ENCODE results near the gene ANKRD6.

Gene ANKRD6

GRCh38 chr6:89414215-89414614 lies 18.7 kb upstream of the ANKRD6 start:
- DNase-seq = no peak

DNA sequence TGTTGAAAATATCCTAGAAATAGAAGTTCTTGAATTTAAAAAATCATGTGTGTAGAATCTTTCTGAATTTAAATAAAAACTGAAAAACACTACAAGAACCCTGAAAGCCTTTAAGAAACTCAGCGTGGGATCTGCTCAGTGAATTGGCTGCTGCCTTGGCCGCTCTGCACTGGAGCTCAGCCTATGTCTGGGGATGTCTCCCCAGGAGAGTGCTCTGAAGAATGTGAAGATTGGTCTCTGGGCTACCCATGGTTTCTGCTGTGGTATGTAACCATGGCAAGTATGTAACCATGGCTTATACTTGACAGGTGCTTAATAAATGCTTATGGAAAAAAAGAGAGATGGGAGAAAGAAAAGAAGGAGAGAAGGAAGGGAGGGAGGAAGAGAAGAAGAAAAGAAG lies 17.8 kb upstream of the ANKRD6 start:
- DNase-seq = no peak

DNA sequence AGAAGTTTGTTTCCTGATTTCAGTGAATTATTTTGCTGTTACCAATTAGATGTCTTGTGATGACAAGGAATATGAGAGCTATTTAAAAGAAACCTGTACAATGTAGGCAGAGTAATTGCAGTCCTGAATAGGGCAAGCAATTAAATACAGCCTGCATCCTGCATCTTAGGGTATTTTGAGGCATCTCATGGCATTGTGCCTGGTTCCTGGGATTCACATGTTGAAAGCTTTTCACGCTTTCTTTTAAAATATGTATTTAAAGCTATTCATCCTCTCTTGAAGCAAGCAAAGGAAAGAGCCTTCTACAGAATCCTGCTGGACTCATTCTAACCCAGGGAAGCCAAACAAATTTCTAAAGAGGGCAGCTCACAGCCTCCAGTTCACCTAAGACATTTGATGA lies 16.2 kb upstream of the ANKRD6 start:
- no peak for DNase-seq

DNA sequence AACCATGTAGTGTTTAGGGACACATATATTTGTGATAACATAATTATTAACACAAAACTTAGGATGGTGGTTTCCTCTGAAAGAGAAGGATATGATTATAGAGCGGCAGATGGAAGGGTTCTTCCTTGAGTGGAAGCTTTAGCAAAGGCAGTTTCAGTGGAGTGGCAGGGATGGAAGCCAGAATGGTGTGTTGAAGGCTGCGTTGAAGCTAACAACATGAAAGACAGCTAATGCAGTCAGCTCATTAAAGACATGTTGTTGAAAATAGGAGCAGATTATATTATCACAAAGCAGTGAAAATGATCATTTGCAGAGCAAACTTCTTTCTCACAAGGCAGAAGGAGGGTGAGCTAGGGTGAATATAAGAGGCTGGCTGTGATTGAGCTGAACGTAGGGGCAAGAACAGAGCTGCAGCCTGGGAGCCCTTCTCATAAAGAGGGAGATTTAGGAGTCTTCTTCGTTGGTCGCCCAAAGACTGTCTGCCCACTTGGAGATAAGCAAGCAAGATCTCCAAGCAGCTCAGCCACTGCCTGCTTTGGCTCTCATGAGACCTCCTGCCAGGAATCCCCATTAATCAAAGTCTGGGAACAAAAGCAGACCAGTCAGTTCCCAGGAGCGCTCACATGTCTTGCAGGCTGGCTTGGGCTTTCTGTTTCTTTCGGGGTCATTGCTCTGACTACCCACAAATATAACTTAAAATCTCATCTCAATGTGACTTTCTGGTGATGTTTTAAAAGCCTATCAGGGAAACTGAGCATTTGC lies 2.6 kb upstream of the ANKRD6 start:
- DNase-seq = no peak

- no peak for DNase-seq
These were observed 549 bp downstream of the ANKRD6 start for GRCh38 chr6:89433252-89434149.

DNA sequence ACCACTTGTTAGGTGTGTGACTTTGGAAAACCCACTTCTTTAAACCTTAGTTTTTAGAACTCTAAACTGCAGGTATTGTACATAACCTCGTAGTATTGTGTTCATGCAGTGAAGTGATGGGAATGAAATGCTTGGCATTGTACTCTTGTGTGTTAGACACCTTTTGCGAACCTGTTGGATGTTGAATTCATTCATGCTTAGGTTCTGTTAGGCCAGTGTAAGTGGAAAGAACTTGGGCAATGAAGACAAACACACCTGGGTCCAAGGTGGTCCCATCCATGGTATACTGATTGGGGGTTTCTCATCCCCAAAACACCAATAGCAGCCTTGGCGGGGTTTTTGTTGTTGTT lies 1.2 kb downstream of the ANKRD6 start:
- DNase-seq = no peak

GRCh38 chr6:89434954-89435353 lies 2.0 kb downstream of the ANKRD6 start:
- no peak for DNase-seq

GRCh38 chr6:89436226-89436625 lies 3.3 kb downstream of the ANKRD6 start:
- no peak for DNase-seq

DNA sequence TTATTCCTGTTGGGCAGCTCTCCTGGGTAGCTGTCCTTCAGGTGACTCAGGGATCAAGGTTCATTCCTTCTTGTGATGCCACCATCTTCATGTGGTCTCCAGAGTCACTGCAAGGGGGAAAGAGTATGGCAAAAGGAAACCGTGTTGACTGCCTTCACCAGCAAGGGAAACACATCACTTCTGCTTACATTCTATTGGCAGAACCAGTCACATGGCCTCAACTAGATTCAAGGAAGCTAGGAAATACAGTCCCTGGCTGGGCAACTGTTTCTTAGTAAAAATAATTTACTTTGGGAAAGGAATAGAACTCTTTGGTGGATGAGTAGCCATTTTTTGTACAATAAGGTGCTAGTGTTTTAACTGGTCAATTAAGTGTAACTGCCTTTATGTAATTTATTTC lies 5.3 kb downstream of the ANKRD6 start:
- no peak for DNase-seq

DNA sequence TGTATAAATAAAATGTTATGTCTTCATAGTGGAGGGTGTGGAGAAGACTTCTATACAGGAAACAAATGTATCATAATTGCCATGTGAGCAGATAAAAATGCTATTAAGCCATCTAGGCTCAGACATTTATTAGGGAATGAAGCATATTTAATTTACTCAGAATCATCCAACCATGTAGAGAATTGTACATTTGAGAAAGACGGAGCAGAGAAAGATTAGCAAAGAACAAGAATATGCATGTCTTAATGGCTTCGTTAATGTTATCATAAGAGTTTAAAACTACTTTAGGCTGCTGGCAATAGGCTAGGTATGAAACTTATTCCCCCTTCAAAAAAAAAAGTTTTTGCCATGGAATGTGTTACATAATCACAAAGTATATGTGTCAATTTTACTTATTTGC lies 6.1 kb downstream of the ANKRD6 start:
- no peak for DNase-seq

- DNase-seq = no peak
These were observed 7.2 kb downstream of the ANKRD6 start for GRCh38 chr6:89440200-89440599.

- DNase-seq = no peak
These were observed 10.7 kb downstream of the ANKRD6 start for GRCh38 chr6:89443658-89444057.

DNA sequence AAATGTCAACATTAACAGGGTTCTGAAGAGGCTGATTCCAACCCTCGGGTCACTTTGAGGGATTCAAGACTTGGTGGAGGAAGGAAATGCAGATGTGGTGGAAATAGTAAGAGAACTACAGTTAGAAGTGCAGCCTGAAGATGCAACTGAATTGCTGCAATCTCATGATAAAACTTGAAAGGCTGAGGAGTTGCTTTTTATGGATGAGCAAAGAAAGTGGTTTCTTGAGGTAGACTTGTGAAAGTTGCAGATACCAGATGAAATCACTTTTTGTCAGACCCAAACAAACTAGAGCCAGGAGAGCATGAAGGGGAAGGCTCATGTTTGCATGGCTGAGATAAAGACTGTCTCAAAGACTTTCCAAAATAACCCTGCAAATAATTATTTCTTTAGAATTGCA lies 16.2 kb downstream of the ANKRD6 start:
- DNase-seq = no peak

DNA sequence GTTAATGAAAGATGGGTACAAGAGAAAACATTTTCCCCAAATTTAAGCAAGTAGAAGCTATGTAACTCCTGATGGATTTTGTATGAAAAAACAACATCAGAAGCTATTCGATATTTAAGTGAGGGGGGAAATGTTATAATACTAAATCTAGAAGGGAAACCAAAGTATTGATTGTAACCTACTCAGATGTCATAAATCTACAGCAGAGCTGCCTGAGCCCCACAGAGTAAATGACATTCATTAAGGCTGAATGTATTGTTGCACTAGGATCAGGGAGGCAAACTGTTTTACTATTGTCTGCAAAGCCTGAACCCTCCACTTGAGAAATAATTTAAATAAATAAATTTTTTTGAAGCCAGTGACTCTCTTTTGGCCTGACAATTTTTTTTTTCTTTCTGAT lies 19.3 kb downstream of the ANKRD6 start:
- DNase-seq = no peak

DNA sequence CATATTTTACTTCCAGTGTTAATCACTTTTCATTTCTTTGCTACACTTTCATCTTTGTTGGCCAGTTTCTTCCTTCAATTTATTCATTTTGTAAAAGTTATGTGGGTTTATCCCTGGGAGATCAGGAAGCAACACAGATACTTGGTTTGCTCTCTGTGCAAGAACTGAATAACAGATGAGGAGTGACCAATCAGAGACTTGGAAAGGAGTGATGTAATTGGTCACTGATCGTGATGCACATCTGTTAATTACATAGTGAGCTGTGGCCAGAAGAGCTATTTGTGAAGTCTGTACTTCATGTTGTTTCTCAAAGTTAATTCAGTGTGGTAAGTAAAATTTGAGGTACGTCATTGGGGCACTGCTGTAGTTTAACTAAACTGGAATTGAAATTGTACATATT lies 21.3 kb downstream of the ANKRD6 start:
- no peak for DNase-seq

DNA sequence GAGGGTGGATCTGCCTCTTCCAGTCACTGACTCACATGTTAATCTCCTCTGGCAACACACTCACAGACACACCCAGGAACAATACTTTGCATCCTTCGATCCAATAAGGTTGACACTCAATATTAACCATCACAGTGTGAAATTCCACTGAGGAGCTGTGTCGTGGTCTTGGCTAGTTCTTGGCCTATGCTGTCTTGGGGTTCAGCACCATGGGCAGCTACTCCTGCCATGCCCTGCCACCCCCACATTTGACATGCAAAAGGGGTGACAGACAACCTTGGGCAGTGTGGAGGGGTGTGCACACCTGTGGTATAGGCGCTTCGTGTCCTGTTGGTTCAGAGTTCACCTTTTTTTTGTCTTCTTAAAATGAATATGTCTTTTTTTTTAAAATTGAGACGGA lies 25.8 kb downstream of the ANKRD6 start:
- DNase-seq = no peak

DNA sequence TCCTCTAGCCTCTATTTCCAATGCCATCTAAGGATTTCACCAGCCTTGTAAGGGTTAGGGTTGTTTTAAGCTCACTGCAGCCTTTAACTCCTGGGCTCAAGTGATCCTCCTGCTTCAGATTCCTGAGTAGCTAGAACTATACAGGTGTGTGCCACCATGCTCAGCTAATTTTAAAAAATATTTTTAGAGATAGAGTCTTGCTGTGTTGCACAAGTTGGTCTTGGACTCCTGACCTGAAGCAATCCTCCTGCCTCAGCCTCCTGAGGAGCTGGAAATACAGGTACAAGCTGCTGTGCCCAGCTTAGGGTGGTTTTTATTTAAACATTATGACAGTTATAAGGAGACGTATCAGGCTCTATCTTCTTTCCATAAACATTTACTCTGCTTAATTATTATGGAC lies 26.5 kb downstream of the ANKRD6 start:
- DNase-seq = no peak

- no peak for DNase-seq
These were observed 27.8 kb downstream of the ANKRD6 start for GRCh38 chr6:89460713-89461112.

DNA sequence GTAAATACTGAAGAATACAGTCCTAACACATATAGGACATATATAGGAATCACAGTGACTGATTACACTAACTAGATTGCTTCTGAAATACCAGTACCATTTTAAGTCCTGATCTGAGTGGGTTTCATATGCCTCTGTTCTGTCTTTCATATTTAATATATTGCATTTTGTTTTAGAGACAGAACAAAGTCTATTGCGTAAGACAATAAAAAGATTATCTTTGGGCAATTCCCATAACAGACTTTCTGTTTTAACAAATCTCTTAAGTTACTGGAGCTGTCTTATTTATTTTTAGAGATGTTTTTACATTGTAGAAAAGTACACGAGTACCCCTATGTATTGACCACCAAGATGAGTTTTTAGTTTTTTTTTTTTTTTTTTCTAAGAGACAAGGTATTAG lies 29.6 kb downstream of the ANKRD6 start:
- DNase-seq = no peak

- DNase-seq = no peak
These were observed 31.3 kb downstream of the ANKRD6 start for GRCh38 chr6:89464295-89464694.

DNA sequence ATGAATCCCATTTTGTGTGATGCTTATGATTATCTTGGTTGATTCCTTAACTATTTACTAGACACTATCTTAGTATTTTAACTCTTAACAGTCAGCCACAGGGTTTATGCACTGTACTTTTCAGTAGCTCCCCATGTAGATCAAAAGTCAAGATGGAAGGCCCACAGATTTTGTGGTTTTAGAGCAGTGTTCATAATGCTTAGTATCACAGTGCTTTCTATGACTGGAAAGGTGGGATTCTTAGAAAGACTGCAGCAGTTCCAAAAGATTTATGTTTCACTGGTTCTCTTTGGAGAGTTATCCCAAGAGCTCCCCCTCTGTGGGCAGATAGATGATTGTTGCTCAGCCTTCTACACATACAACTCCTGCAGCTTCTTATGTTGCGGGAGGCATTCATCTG lies 34.5 kb downstream of the ANKRD6 start:
- DNase-seq = no peak

DNA sequence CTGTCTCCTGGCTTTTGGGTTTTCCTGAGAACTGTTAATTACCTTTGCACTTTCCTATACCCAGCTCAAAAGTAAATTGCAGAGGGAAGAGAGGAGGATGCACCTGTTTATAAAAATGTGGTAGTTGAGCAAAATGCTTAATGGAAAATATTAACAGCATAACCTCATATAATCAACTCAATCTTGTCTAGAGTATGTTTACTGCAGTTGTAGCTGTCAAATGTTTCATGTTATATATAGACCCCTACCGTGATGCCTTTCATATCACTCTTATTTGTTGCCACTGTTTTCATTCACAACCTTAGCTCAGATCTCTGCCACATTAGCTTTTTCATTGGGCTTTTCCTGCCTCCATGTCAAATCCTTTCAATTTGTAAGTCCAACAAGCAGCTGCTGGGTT lies 36.0 kb downstream of the ANKRD6 start:
- DNase-seq = no peak

- no peak for DNase-seq
These were observed 38.4 kb downstream of the ANKRD6 start for GRCh38 chr6:89471287-89471867.

- DNase-seq = no peak
These were observed 42.1 kb downstream of the ANKRD6 start for GRCh38 chr6:89475101-89475500.
